Limb (tissue), 2 donors: ENCODE results near the gene SLFN12L.
"Not testable (repeated sequence)": the region's sequence is repeated elsewhere in the genome, so short reads cannot be mapped to it uniquely, and the experiment has no call there.

ENCODE experiments used
- DNase-seq, 2 donors: peaks; one replicate each; pipeline ENCODE4 v3.0.0-alpha.2; 2016; ENCODE audit errors: extremely low spot score in 2 of 2

Gene SLFN12L

DNA sequence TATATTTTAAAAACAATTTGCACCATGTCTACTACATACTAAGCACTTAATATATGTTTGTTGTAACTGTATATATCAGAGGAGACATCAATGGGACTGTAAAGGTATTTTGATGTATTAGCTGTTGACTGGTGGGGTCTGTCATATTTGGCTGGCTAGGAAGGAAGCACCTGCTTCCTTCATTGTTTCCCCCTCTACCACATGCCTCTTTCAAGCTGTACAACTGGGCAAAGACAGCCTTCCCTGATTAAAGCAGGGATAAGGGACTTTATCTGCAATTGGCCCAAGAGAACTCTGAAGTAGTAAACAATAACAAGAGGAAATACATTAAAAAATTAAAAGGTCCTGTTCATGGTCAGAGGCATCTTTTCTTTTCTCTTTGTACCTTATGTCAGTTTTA, 5.5 kb upstream of the SLFN12L start:
- DNase-seq, result no peak

DNA sequence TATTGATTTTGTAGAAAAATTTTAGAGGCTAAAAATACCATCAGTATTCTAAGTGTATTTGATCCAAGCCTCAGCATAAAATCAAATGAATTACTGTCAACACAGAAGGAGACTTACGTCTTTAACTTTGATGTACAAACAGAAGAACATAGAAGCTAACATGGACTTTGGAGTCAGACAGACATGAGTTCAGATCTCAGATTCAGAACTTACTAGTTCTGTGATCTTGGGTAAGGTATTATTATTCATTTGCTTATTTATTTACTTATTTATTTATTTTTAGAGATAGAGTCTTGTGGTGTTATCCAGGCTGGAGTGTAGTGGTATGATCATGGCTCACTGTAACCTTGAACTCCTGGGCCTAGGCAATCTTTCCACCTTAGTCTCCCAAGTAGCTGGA, 4.0 kb upstream of the SLFN12L start:
- no peak for DNase-seq

- DNase-seq, result no peak
Measured at GRCh38 chr17:35540589-35541404, 3.3 kb upstream of the SLFN12L start.

GRCh38 chr17:35539659-35540026, 2.2 kb upstream of the SLFN12L start:
- no peak for DNase-seq

DNA sequence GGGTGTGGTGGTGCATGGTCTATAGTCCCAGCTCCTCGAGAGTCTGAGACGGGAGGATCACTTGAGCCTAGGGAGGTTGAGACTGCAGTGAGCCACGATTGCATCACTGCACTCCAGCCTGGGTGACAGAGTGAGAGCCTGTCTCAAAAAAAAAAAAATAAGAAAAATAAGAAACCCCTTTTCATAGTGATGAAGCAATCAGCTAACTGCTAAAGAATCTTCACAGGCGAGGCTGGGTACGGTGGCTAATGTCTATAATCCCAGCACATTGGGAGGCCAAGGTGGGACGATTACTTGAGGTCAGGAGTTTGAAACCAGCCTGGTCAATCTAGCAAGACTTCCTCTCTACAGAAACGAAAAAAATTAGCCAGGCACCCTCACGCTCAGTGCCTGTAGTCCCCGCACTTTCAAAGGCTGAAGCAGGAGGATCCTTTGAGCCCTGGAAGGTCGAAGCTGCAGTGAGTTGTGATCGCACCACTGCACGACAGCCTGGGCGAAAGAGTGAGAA, 760 bp downstream of the SLFN12L start:
- DNase-seq, result no peak

GRCh38 chr17:35535406-35535805, 2.1 kb downstream of the SLFN12L start:
- not testable (repeated sequence) for DNase-seq

GRCh38 chr17:35534576-35535093, 2.8 kb downstream of the SLFN12L start:
- DNase-seq, result no peak

DNA sequence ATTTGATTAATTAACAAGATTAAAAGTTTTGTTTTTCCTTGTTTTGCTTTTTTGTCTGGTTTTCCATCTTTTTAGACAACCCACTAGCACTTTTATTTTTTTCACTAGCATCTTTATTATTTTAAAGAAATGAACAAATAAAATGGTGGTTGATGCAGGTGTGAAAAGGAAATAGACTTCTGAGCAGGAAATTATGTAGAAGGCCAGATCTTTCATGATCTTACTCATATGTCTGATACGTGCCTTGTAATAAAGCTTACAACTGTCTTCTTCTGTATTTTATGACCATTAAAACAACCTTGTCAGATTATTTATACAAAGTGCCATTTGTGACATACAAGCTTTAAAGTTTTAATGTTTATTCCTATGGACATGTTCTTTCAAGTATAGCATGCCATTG, 6.3 kb downstream of the SLFN12L start:
- no peak for DNase-seq

GRCh38 chr17:35529866-35530265, 7.6 kb downstream of the SLFN12L start:
- no peak for DNase-seq

DNA sequence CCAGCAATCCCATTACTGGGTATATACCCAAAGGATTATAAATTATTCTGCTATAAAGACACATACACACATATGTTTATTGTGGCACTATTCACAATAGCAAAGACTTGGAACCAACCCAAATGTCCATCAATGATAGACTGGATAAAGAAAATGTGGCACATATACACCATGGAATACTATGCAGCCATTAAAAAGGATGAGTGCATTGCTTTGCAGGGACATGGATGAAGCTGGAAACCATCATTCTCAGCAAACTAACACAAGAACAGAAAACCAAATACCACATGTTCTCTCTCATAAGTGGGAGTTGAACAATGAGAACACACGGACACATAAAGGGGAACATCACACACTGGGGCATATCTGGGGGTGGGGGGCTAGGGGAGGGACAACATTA, 8.2 kb downstream of the SLFN12L start:
- DNase-seq, result not testable (repeated sequence)

GRCh38 chr17:35523296-35523695, 14.2 kb downstream of the SLFN12L start:
- no peak for DNase-seq

DNA sequence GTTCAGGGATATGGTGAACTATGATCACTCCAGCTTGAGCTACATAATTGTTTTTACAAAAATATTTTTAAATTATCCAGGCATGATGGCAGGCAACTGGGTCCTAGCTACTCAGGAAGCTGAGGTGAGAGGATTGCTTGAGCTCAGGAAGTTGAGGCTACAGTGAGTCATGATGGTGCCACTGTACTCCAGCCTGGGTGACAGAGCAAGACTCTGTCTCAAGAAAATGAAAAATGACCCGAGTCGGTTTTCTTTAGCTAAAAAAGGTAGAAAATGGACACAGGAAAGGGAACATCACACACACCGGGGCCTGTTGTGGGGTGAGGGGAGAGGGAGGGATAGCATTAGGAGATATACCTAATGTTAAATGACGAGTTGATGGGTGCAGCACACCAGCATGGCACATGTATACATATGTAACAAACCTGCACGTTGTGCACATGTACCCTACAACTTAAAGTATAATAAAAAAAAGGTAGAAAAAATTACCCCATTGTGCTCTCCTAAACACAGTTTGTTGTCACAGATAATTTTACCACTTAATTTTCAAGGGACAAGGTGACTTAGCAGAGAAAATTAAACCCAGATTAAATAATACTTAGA, 15.7 kb downstream of the SLFN12L start:
- not testable (repeated sequence) for DNase-seq

GRCh38 chr17:35521150-35521549, 16.3 kb downstream of the SLFN12L start:
- DNase-seq, result no peak

DNA sequence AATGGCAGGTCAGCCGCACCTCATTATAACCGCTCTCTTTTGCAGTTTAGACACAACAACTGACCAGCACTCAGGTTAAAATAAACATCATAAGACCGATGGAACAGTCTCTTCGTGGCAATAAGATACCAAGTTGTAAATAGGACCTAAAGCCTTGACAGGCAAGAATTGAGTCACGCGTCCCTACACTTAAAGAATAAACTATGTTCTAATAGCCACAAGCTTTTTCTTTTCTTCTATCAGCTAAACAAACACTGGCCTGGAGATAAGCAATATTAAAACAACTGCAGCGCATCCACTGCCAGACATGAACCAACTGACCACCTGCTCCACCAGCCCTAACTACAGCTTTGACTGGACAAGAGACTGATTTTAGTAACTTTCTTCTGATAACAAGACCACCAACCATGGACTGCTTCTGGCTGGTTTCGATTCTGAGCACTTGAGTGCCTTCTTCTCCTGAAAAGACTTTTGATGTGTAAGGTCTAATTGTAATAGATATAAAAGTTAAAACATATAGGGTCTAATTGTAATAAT, 17.5 kb downstream of the SLFN12L start:
- no peak for DNase-seq

DNA sequence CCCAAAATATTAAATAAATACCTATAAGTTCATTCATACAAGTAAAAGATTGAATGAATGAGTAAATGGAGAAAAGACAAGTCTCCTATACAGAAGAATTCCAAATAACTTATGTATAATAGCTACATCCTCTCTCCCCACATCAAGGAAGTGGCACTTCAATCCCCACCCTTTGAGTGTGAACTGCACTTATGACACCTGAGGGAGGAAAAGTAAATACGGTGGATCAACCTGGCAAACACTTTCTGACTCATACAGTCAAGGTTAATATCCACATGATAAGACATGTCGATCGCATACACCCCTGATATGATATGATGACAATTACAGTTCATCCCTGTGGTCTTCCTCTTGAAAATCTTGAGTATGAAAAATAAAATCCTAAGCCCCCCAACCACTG, 18.0 kb downstream of the SLFN12L start:
- no peak for DNase-seq

DNA sequence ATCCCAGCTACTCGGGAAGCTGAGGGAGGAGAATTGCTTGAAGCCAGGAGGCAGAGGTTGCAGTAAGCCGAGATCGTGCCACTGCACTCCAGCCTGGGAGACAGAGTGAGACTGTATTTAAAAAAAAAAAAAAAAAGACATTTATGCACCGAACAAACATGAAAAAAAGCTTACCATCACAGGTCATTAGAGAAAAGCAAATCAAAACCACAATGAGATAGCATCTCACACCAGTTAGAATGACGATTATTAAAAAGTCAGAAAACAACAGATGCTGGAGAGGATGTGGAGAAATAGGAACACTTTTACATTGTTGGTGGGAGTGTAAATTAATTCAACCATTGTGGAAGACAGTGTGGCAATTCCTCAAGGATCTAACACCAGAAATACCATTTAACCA, 19.0 kb downstream of the SLFN12L start:
- DNase-seq, result not testable (repeated sequence)

GRCh38 chr17:35515027-35515426, 22.5 kb downstream of the SLFN12L start:
- DNase-seq, result no peak

- no peak for DNase-seq
Measured at GRCh38 chr17:35514564-35514963, 22.9 kb downstream of the SLFN12L start.

DNA sequence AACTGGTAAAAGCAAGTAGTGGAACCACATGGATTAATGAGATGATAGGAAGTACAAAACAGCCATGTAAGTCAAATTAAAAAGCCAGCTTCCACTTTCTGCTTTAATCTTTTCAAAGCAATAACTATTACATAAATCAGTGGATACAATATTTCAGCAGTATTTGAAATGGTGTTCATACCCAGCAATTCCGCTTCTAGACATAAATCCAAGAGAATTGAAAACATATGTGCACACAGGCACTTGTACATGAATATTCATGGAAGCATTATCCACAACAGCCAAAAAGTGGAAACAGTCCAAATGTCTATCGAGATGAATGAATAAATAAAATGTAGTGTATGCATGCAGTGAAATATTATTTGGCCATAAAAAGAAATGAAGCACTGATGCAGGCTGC, 27.4 kb downstream of the SLFN12L start:
- no peak for DNase-seq

DNA sequence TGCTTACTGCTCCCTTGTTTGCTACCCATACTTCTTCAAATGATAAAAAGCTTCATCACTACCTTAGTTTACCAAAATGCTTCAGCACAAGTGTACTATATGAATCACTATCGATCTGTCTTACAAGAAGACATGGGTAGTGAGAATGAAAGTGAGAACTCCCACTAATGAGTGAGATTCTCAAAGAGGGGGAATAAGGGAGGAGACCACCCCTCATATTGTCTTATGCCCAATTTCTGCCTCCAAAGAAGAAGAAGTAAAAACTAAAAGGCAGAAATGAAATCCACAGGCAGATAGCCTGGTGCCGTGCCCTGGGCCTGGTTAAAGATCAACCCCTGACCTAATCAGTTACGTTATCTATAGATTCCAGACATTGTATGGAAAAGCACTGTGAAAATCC, 29.8 kb downstream of the SLFN12L start:
- not testable (repeated sequence) for DNase-seq

- no peak for DNase-seq
Measured at GRCh38 chr17:35499548-35499947, 37.9 kb downstream of the SLFN12L start.

GRCh38 chr17:35498448-35499178, 38.9 kb downstream of the SLFN12L start:
- no peak for DNase-seq
